Measurements from ENCODE around the gene DTNB.

DNA sequence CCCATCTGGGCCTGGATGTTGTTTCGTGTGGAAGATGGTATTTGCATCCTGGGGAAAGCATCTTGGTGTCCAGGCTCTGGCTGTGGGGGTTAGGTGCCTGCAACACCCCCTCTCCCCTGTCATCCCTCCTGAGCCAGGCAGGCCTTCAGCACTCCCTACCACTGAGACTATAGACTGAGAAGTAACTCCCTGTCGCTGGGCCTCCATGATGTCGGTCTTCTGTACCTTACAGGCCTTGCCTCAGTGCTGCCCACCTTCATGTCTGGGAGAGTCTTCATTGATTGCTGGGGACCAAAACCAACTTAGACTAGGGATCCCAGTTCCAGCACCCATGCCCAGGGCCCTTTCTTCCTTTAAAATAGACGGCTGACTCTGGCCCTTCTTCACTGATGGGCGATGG lies 298.6 kb downstream of the DTNB start:
- TF ChIP-seq GATA3 (IDR thresholded peaks at IDR 0.05; ENCODE audit: low read depth, low read length): no peak
- TF ChIP-seq GATA2 (IDR thresholded peaks at IDR 0.05; ENCODE audit: low read depth, low read length): no peak
